ENCODE measurements around the gene TIMP2. TPM values are rescaled to one million over a fixed set of nuclear protein-coding genes. Genes with fewer than 3 reads are reported as not detected.

The TIMP2 gene
- total RNA-seq, 1 experiment from 2014 or later: 29.0 TPM

DNA sequence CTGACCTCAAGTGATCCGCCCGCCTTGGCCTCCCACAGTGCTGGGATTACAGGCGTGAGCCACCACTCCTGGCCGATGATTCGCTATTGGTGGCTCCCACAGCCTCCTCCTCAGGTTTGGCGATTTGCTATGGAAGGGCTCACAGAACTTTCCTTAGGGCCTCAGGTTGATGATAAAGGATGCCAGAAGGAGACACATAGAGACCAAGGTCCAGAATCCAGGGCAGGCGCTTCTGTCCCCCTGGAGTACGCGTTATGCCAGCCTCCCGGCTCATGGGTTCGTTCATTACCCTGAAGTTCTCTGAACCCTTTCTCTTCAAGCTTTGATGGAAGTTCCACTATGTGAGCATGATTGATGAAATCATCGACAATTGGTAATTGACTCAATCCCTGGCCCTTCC lies 34.6 kb upstream of the TIMP2 start:
- H3K9ac ChIP-seq (ENCODE audit: extremely low read depth, insufficient read length, low read length): no peak overlapping the region
- H3K79me1 ChIP-seq (ENCODE audit: insufficient read depth, low read depth, low read length, poor library complexity, severe bottlenecking): no peaks in the 10 kb centered on the region
- H3K4me1 Mint-ChIP-seq: peaks cover 0 to 9% of the 10 kb centered on the region in 2 experiments; a peak in 2 of 4 replicates
- H3K18ac ChIP-seq (ENCODE audit: insufficient read length, low read depth, low read length): no peak overlapping the region
- H3K4me1 ChIP-seq (ENCODE audit: insufficient read depth, low read length): no peaks in the 10 kb centered on the region
- no peaks in the 10 kb centered on the region for H3K23me2 ChIP-seq (ENCODE audit: insufficient read length, low read depth, low read length, poor library complexity, severe bottlenecking)
- TF ChIP-seq, protein P1, sequence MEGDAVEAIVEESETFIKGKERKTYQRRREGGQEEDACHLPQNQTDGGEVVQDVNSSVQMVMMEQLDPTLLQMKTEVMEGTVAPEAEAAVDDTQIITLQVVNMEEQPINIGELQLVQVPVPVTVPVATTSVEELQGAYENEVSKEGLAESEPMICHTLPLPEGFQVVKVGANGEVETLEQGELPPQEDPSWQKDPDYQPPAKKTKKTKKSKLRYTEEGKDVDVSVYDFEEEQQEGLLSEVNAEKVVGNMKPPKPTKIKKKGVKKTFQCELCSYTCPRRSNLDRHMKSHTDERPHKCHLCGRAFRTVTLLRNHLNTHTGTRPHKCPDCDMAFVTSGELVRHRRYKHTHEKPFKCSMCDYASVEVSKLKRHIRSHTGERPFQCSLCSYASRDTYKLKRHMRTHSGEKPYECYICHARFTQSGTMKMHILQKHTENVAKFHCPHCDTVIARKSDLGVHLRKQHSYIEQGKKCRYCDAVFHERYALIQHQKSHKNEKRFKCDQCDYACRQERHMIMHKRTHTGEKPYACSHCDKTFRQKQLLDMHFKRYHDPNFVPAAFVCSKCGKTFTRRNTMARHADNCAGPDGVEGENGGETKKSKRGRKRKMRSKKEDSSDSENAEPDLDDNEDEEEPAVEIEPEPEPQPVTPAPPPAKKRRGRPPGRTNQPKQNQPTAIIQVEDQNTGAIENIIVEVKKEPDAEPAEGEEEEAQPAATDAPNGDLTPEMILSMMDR (conservative IDR thresholded peaks at IDR 0.05): peak; percentile 18; the same call in 1 of the 3 replicates
- no peak overlapping the region for H2BK15ac ChIP-seq (ENCODE audit: low read depth, low read length)
- H3K14ac ChIP-seq (ENCODE audit: insufficient read depth, low read length): no peak overlapping the region
- no peak overlapping the region for H2AK5ac ChIP-seq (ENCODE audit: insufficient read length, low read length)
- no peak overlapping the region for H3K56ac ChIP-seq (ENCODE audit: insufficient read length, low read depth, low read length)
- peak; percentile 31 for DNase-seq
- no peaks in the 10 kb centered on the region for H3K27me3 ChIP-seq (ENCODE audit: insufficient read depth, low read length)
- no peaks in the 10 kb centered on the region for H3K9me3 ChIP-seq (ENCODE audit: control insufficient read depth, low read depth, low read length)
- no peaks in the 10 kb centered on the region for H4K20me1 ChIP-seq (ENCODE audit: control insufficient read depth, insufficient read depth, insufficient read length)
- H3K4me3 Mint-ChIP-seq: no peak overlapping the region
- no peak overlapping the region for H3K27ac ChIP-seq (ENCODE audit: insufficient read length, low read depth, low read length)
- H2BK5ac ChIP-seq (ENCODE audit: insufficient read length, low read length): no peak overlapping the region
- H3K4me2 ChIP-seq (ENCODE audit: insufficient read depth, insufficient read length, low read length): no peak overlapping the region
- H3K36me3 Mint-ChIP-seq (ENCODE audit: insufficient read depth in 1 of 3, low read depth in 3 of 3): no peaks in the 10 kb centered on the region
- H2AFZ ChIP-seq (ENCODE audit: low read length): no peak overlapping the region
- no peak overlapping the region for H2BK20ac ChIP-seq (ENCODE audit: low read depth, low read length, poor library complexity, severe bottlenecking)
- H4K8ac ChIP-seq (replicated peaks; ENCODE audit: insufficient read length, low read depth, low read length): no peak overlapping the region
- H3K4ac ChIP-seq (ENCODE audit: low read depth, low read length): no peak overlapping the region
- H4K5ac ChIP-seq (ENCODE audit: insufficient read length, low read depth, low read length): no peak overlapping the region
- WGBS (ENCODE audit: extremely low coverage, insufficient read length, low lambda C conversion rate): no CpG with 5 or more reads among the region's 12 CpGs
- H4K91ac ChIP-seq (ENCODE audit: insufficient read length, low read depth, low read length): no peak overlapping the region
- no peaks in the 10 kb centered on the region; a peak in 1 of 5 replicates for H3K9me3 Mint-ChIP-seq
- H3K27me3 Mint-ChIP-seq (ENCODE audit: low read depth): no peaks in the 10 kb centered on the region; the same call in none of the 2 replicates
- no peak overlapping the region for H2BK12ac ChIP-seq (ENCODE audit: insufficient read length, low read depth, low read length)
- H2BK120ac ChIP-seq (ENCODE audit: low read depth, low read length, poor library complexity, severe bottlenecking): no peak overlapping the region
- no peak overlapping the region for H3K27ac Mint-ChIP-seq
- no peak overlapping the region for H3K23ac ChIP-seq (ENCODE audit: insufficient read length, low read depth, low read length)
- no peaks in the 10 kb centered on the region for H3K79me2 ChIP-seq (ENCODE audit: insufficient read depth, low read length)
- no peak overlapping the region for H3T11ph ChIP-seq (ENCODE audit: low read length)

All from H9 (cell line).